HEK293 (cell line): ENCODE data around the gene LAMA5.
A peak's percentile ranks its signal among the peaks of the same experiment; 100 is the strongest.

Source experiments
- CTCF ChIA-PET: fragments of 350-600 bp; formaldehyde crosslinking; extraction: SDS; loops from one replicate; lab custom pipeline; 2021; ENCODE audit warnings: antibody characterized with exemption; lab: Yijun Ruan, JAX
- POLR2A ChIA-PET: fragments of 300-600 bp; formaldehyde crosslinking; extraction: SDS; loops from one replicate; lab custom pipeline; 2020; ENCODE audit warnings: antibody characterized with exemption, inconsistent platforms; lab: Yijun Ruan, JAX
- H3K27ac ChIP-seq: fragments of 200-500 bp; sonication (Bioruptor generic); 2 replicates; pipeline ENCODE4 v1.5.1; 2014; ENCODE audit warnings: low read depth, low read length, control low read depth, inconsistent platforms; ENCODE audit errors: extremely low read depth
- H3K36me3 ChIP-seq, 2 experiments: fragments of 200-500 bp in 1 of 2; sonication (Bioruptor generic) in 1 of 2; 1 replicate in 1 of 2; 2 replicates in 1 of 2; pipeline ENCODE4 v1.5.1; 2014 to 2017; ENCODE audit warnings: inconsistent platforms in 2 of 2, low read length in 2 of 2; ENCODE audit not compliant: control insufficient read depth in 2 of 2, insufficient read depth in 1 of 2
- H3K4me1 ChIP-seq: fragments of 200-500 bp; sonication (Bioruptor generic); 2 replicates; pipeline ENCODE4 v1.5.1; 2014; ENCODE audit warnings: mild to moderate bottlenecking, low read length, inconsistent platforms; ENCODE audit not compliant: control insufficient read depth, insufficient read depth
- H3K4me3 ChIP-seq: 2 replicates; pipeline ENCODE4 v1.5.1; 2011; ENCODE audit warnings: low read depth, mild to moderate bottlenecking, control low read depth, low read length, moderate library complexity
- H3K9me3 ChIP-seq: fragments of 200-500 bp; sonication (Bioruptor generic); 2 replicates; pipeline ENCODE4 v1.5.1; 2014; ENCODE audit warnings: low read depth, low read length, inconsistent platforms; ENCODE audit not compliant: control insufficient read depth, insufficient read depth
- AEBP2 ChIP-seq: fragments of 450-650 bp; formaldehyde crosslinking; IDR thresholded peaks from 2 replicates; pipeline ENCODE4 v1.5.1; 2016; ENCODE audit warnings: missing biosample characterization, missing genetic modification characterization, borderline replicate concordance
- EGR2 ChIP-seq: fragments of 450-650 bp; formaldehyde crosslinking; IDR thresholded peaks from 2 replicates; pipeline ENCODE4 v1.5.1; 2016; ENCODE audit warnings: low read depth, missing biosample characterization, missing genetic modification characterization
- SP3 ChIP-seq: fragments of 450-650 bp; formaldehyde crosslinking; IDR thresholded peaks from 2 replicates; pipeline ENCODE4 v1.5.1; 2016; ENCODE audit warnings: missing biosample characterization, missing genetic modification characterization
- YY1 ChIP-seq: fragments of 450-650 bp; formaldehyde crosslinking; IDR thresholded peaks from 2 replicates; pipeline ENCODE4 v1.5.1; 2018; ENCODE audit warnings: missing biosample characterization, missing genetic modification characterization
- ZBTB10 ChIP-seq: fragments of 450-650 bp; formaldehyde crosslinking; IDR thresholded peaks from 2 replicates; pipeline ENCODE4 v1.5.1; 2016; ENCODE audit warnings: missing biosample characterization, missing genetic modification characterization
- ZBTB17 ChIP-seq: fragments of 450-650 bp; formaldehyde crosslinking; IDR thresholded peaks from 2 replicates; pipeline ENCODE4 v1.5.1; 2016; ENCODE audit warnings: missing biosample characterization, missing genetic modification characterization
- ZBTB8A ChIP-seq: fragments of 450-650 bp; formaldehyde crosslinking; IDR thresholded peaks from 2 replicates; pipeline ENCODE4 v1.5.1; 2016; ENCODE audit warnings: missing biosample characterization, missing genetic modification characterization
- ZFHX2 ChIP-seq: fragments of 450-650 bp; formaldehyde crosslinking; conservative IDR thresholded peaks from 2 replicates; pipeline ENCODE4 v1.5.1; 2016; ENCODE audit warnings: missing biosample characterization, missing genetic modification characterization
- ZFP37 ChIP-seq: fragments of 450-650 bp; formaldehyde crosslinking; IDR thresholded peaks from 2 replicates; pipeline ENCODE4 v1.5.1; 2016; ENCODE audit warnings: missing biosample characterization, missing genetic modification characterization
- ZIC2 ChIP-seq: fragments of 450-650 bp; formaldehyde crosslinking; IDR thresholded peaks from 2 replicates; pipeline ENCODE4 v1.5.1; 2016; ENCODE audit warnings: missing biosample characterization, missing genetic modification characterization
- ZNF10 ChIP-seq: fragments of 450-650 bp; formaldehyde crosslinking; IDR thresholded peaks from 2 replicates; pipeline ENCODE4 v1.5.1; 2017; ENCODE audit warnings: missing biosample characterization, missing genetic modification characterization
- ZNF112 ChIP-seq: fragments of 450-650 bp; formaldehyde crosslinking; IDR thresholded peaks from 2 replicates; pipeline ENCODE4 v1.5.0; 2017; ENCODE audit warnings: missing biosample characterization, missing genetic modification characterization
- ZNF18 ChIP-seq: fragments of 450-650 bp; formaldehyde crosslinking; IDR thresholded peaks from 2 replicates; pipeline ENCODE4 v1.5.1; 2016; ENCODE audit warnings: missing biosample characterization, missing genetic modification characterization
- ZNF24 ChIP-seq: fragments of 450-650 bp; formaldehyde crosslinking; IDR thresholded peaks from 2 replicates; pipeline ENCODE4 v1.5.1; 2016; ENCODE audit warnings: missing biosample characterization, missing genetic modification characterization
- ZNF248 ChIP-seq: fragments of 450-650 bp; formaldehyde crosslinking; IDR thresholded peaks from 2 replicates; pipeline ENCODE4 v1.5.1; 2017; ENCODE audit warnings: missing biosample characterization, missing genetic modification characterization
- ZNF292 ChIP-seq: fragments of 450-650 bp; formaldehyde crosslinking; IDR thresholded peaks from 2 replicates; pipeline ENCODE4 v1.5.1; 2016; ENCODE audit warnings: low read depth, missing biosample characterization, missing genetic modification characterization, borderline replicate concordance
- ZNF335 ChIP-seq: fragments of 450-650 bp; formaldehyde crosslinking; conservative IDR thresholded peaks from 2 replicates; pipeline ENCODE4 v1.5.1; 2016; ENCODE audit warnings: missing biosample characterization, missing genetic modification characterization
- ZNF394 ChIP-seq: fragments of 450-650 bp; formaldehyde crosslinking; IDR thresholded peaks from 2 replicates; pipeline ENCODE4 v1.5.1; 2016; ENCODE audit warnings: missing biosample characterization, missing genetic modification characterization, mild to moderate bottlenecking, moderate library complexity, borderline replicate concordance
- ZNF514 ChIP-seq: fragments of 450-650 bp; formaldehyde crosslinking; IDR thresholded peaks from 2 replicates; pipeline ENCODE4 v1.5.1; 2016; ENCODE audit warnings: missing biosample characterization, missing genetic modification characterization
- ZNF561 ChIP-seq: fragments of 450-650 bp; IDR thresholded peaks from 2 replicates; pipeline ENCODE4 v1.5.1; 2018; ENCODE audit warnings: missing biosample characterization, missing genetic modification characterization, borderline replicate concordance
- ZNF610 ChIP-seq: fragments of 450-650 bp; formaldehyde crosslinking; IDR thresholded peaks from 2 replicates; pipeline ENCODE4 v1.5.1; 2016; ENCODE audit warnings: missing biosample characterization, missing genetic modification characterization, borderline replicate concordance
- ZNF747 ChIP-seq: fragments of 450-650 bp; formaldehyde crosslinking; IDR thresholded peaks from 2 replicates; pipeline ENCODE4 v1.5.1; 2016; ENCODE audit warnings: missing biosample characterization, missing genetic modification characterization
- ZNF777 ChIP-seq: fragments of 450-650 bp; formaldehyde crosslinking; IDR thresholded peaks from 2 replicates; pipeline ENCODE4 v1.5.1; 2017; ENCODE audit warnings: missing biosample characterization, missing genetic modification characterization, borderline replicate concordance
- ZXDB ChIP-seq: fragments of 450-650 bp; formaldehyde crosslinking; IDR thresholded peaks from 2 replicates; pipeline ENCODE4 v1.5.1; 2016; ENCODE audit warnings: missing biosample characterization, missing genetic modification characterization
- TF ChIP-seq, protein P1 (sequence below): fragments of 450-650 bp; formaldehyde crosslinking; IDR thresholded peaks from 2 replicates; pipeline ENCODE4 v1.5.1; 2016; ENCODE audit warnings: missing biosample characterization, missing genetic modification characterization
- TF ChIP-seq, protein P2 (sequence below): fragments of 450-650 bp; formaldehyde crosslinking; IDR thresholded peaks from 2 replicates; pipeline ENCODE4 v1.5.1; 2017; ENCODE audit warnings: missing biosample characterization, missing genetic modification characterization

The LAMA5 gene

GRCh38 chr20:62275219-62275618 lies 91.9 kb downstream of the LAMA5 start:
- peaks cover 0 to 79% of the 10 kb centered on the region in 2 experiments; a peak in 2 of 3 replicates for H3K36me3 ChIP-seq
- H3K9me3 ChIP-seq, result no peaks in the 10 kb centered on the region
- ChIA-PET CTCF (interaction anchor here (0.9 kb wide), 1 partner anchor 83 kb away, joined by 4 read pairs; no protein-coding TSS in a partner anchor), POLR2A (no interaction called here)
- no peaks in the 10 kb centered on the region for H3K4me1 ChIP-seq
- H3K27ac ChIP-seq, result no peak overlapping the region
- TF ChIP-seq, protein P1, sequence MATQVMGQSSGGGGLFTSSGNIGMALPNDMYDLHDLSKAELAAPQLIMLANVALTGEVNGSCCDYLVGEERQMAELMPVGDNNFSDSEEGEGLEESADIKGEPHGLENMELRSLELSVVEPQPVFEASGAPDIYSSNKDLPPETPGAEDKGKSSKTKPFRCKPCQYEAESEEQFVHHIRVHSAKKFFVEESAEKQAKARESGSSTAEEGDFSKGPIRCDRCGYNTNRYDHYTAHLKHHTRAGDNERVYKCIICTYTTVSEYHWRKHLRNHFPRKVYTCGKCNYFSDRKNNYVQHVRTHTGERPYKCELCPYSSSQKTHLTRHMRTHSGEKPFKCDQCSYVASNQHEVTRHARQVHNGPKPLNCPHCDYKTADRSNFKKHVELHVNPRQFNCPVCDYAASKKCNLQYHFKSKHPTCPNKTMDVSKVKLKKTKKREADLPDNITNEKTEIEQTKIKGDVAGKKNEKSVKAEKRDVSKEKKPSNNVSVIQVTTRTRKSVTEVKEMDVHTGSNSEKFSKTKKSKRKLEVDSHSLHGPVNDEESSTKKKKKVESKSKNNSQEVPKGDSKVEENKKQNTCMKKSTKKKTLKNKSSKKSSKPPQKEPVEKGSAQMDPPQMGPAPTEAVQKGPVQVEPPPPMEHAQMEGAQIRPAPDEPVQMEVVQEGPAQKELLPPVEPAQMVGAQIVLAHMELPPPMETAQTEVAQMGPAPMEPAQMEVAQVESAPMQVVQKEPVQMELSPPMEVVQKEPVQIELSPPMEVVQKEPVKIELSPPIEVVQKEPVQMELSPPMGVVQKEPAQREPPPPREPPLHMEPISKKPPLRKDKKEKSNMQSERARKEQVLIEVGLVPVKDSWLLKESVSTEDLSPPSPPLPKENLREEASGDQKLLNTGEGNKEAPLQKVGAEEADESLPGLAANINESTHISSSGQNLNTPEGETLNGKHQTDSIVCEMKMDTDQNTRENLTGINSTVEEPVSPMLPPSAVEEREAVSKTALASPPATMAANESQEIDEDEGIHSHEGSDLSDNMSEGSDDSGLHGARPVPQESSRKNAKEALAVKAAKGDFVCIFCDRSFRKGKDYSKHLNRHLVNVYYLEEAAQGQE, result no peak
- TF ChIP-seq ZBTB10 (tag by site-specific recombination) (no peak), ZXDB (tag by site-specific recombination) (no peak), YY1 (no peak), ZNF561 (tag by site-specific recombination) (no peak), ZIC2 (no peak), AEBP2 (tag by site-specific recombination) (no peak), SP3 (no peak), ZNF112 (tag by site-specific recombination) (no peak), ZNF248 (tag by site-specific recombination) (no peak), ZNF292 (tag by site-specific recombination) (no peak), ZNF335 (no peak), ZNF394 (tag by site-specific recombination) (no peak), ZNF514 (tag by site-specific recombination) (no peak), ZNF10 (tag by site-specific recombination) (no peak)
- no peak overlapping the region for H3K4me3 ChIP-seq

GRCh38 chr20:62274332-62274950 lies 92.7 kb downstream of the LAMA5 start:
- H3K4me1 ChIP-seq, result no peaks in the 10 kb centered on the region
- no peaks in the 10 kb centered on the region for H3K9me3 ChIP-seq
- no peak overlapping the region for H3K27ac ChIP-seq
- no peak overlapping the region for H3K4me3 ChIP-seq
- peaks cover 0 to 78% of the 10 kb centered on the region in 2 experiments; a peak in 2 of 3 replicates for H3K36me3 ChIP-seq
- ChIA-PET CTCF (interaction anchor here (0.9 kb wide), 1 partner anchor 84 kb away, joined by 4 read pairs; no protein-coding TSS in a partner anchor), POLR2A (no interaction called here)
- TF ChIP-seq ZNF24 (tag by site-specific recombination), result no peak
- TF ChIP-seq EGR2, result 0 out of 2 replicates have a peak, but pooled peaks have one; percentile 15
- no peak for TF ChIP-seq ZNF747
- no peak for TF ChIP-seq ZNF777 (tag by site-specific recombination)
- peak; percentile 43; the same call in 1 of the 2 replicates for TF ChIP-seq ZFHX2 (tag by site-specific recombination)
- peak; percentile 48; the same call in 1 of the 2 replicates for TF ChIP-seq ZBTB17 (tag by site-specific recombination)
- TF ChIP-seq ZBTB8A, result no peak
- no peak for TF ChIP-seq ZNF18 (tag by site-specific recombination)
- TF ChIP-seq ZFP37 (tag by site-specific recombination), result no peak
- no peak for TF ChIP-seq ZNF610 (tag by site-specific recombination)
- TF ChIP-seq, protein P2, sequence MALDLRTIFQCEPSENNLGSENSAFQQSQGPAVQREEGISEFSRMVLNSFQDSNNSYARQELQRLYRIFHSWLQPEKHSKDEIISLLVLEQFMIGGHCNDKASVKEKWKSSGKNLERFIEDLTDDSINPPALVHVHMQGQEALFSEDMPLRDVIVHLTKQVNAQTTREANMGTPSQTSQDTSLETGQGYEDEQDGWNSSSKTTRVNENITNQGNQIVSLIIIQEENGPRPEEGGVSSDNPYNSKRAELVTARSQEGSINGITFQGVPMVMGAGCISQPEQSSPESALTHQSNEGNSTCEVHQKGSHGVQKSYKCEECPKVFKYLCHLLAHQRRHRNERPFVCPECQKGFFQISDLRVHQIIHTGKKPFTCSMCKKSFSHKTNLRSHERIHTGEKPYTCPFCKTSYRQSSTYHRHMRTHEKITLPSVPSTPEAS (tag by site-specific recombination), result no peak
